ENCODE results near the gene SNX9.

DNA sequence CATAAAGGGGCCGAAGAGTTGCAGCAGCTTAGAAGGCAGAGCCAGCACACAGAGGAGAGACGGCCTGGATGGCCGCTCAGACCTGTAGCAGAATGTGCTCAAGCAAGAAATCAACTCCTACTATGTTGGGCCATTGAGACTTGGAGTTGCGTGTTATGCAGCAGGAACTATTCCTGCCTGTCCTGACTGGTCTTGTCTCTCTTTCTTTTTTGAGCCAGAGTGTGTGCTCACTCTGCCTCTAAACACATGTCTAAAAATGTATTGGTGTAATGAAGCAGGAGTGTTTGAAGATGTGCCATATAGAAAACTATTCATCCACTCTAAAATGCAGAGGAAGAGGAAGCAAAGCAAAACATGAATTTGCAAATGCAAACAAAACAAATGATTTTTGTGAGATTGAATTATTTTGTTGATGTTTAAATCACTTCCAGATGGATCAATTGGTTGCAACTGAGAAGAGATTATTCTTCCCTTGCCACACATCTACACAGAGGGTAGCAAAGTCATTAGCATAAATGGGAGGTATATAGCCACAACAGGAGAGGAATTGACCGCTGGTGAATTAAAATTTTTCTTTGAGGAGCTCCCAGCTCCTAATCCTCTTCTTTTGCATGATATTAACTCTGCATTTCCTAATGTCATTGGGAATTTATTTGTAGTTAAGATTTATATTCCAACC is 138.2 kb downstream of the SNX9 start:
- no peak for TF ChIP-seq EZH2 (IDR thresholded peaks at IDR 0.05; ENCODE audit: borderline replicate concordance, low read depth, low read length, poor library complexity, severe bottlenecking)
- TF ChIP-seq, protein P1, sequence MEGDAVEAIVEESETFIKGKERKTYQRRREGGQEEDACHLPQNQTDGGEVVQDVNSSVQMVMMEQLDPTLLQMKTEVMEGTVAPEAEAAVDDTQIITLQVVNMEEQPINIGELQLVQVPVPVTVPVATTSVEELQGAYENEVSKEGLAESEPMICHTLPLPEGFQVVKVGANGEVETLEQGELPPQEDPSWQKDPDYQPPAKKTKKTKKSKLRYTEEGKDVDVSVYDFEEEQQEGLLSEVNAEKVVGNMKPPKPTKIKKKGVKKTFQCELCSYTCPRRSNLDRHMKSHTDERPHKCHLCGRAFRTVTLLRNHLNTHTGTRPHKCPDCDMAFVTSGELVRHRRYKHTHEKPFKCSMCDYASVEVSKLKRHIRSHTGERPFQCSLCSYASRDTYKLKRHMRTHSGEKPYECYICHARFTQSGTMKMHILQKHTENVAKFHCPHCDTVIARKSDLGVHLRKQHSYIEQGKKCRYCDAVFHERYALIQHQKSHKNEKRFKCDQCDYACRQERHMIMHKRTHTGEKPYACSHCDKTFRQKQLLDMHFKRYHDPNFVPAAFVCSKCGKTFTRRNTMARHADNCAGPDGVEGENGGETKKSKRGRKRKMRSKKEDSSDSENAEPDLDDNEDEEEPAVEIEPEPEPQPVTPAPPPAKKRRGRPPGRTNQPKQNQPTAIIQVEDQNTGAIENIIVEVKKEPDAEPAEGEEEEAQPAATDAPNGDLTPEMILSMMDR (conservative IDR thresholded peaks at IDR 0.05; ENCODE audit: low read depth, low read length): no peak
